K562 (cell line): ENCODE data around the gene RYR3. TPM values are rescaled to one million over a fixed set of nuclear protein-coding genes. Genes with fewer than 3 reads are reported as not detected.

Experiments
- ATAC-seq: fragments of 200-7000 bp; cut with Tn5 transposase; 3 replicates; pipeline ENCODE4 v1.9.1; 2020; ENCODE audit warnings: moderate library complexity
- BruUV-seq: library from RNA; stranded (reverse); fragments of 400-500 nt; replicated peaks from 2 replicates; lab custom pipeline; 2021; lab: Mats Ljungman, UMichigan
- CTCF ChIA-PET: fragments of 300-600 bp; formaldehyde crosslinking; extraction: SDS; loops from one replicate; lab custom pipeline; 2021; ENCODE audit warnings: low intra/inter-chr PET ratio; lab: Yijun Ruan, JAX
- POLR2A ChIA-PET: fragments of 300-600, 350-650 bp; sonication (Branson Sonifier 250); formaldehyde crosslinking; extraction: SDS; loops from one replicate; lab custom pipeline; 2021; ENCODE audit warnings: antibody characterized with exemption, inconsistent platforms; lab: Yijun Ruan, JAX
- DNase-seq, 4 experiments: peaks; one replicate each; pipeline versions ENCODE4 v3.0.0 to v3.0.0-alpha.2; 2011 to 2018; ENCODE audit warnings: low spot score in 3 of 4, mixed read lengths in 3 of 4; ENCODE audit errors: extremely low read depth in 1 of 4
- FAIRE-seq: peaks from 2 replicates; lab custom pipeline; 2011; peaks lifted over from hg19 to GRCh38; lab: Jason Lieb, UNC
- H2AFZ ChIP-seq: 2 replicates; pipeline ENCODE4 v1.6.0; 2011; ENCODE audit warnings: low read depth, low read length, control low read depth, inconsistent platforms
- H3K27ac ChIP-seq: fragments of 200-600 bp; 3 replicates; pipeline ENCODE4 v1.8.0; 2011; ENCODE audit warnings: low read depth, mild to moderate bottlenecking, control low read depth, inconsistent platforms, low read length, moderate library complexity, mixed read lengths; ENCODE audit errors: extremely low read depth
- H3K27me3 ChIP-seq, 2 experiments: fragments of 300-600 bp in 1 of 2; 2 replicates in 1 of 2; 3 replicates in 1 of 2; pipeline versions ENCODE4 v1.6.0 to v1.8.0; 2011; ENCODE audit warnings: inconsistent platforms in 2 of 2, low read length in 2 of 2, mild to moderate bottlenecking in 1 of 2, mixed read lengths in 1 of 2, moderate library complexity in 1 of 2; ENCODE audit not compliant: control insufficient read depth in 2 of 2, insufficient read depth in 2 of 2
- H3K36me3 ChIP-seq: fragments of 300-600 bp; 3 replicates; pipeline ENCODE4 v1.8.0; 2011; ENCODE audit warnings: mild to moderate bottlenecking, low read length, inconsistent platforms; ENCODE audit not compliant: control insufficient read depth, insufficient read depth
- H3K4me1 ChIP-seq, 2 experiments: fragments of 200-600 bp in 1 of 2; replicated peaks in 1 of 2; 2 replicates in 1 of 2; 3 replicates in 1 of 2; pipeline versions ENCODE4 v1.5.1 to v1.8.0; 2011; ENCODE audit warnings: inconsistent platforms in 2 of 2, low read length in 2 of 2, mild to moderate bottlenecking in 1 of 2, mixed read lengths in 1 of 2, moderate library complexity in 1 of 2; ENCODE audit not compliant: control insufficient read depth in 2 of 2, insufficient read depth in 2 of 2
- H3K4me2 ChIP-seq: 2 replicates; pipeline ENCODE4 v1.6.1; 2011; ENCODE audit warnings: low read length, control low read depth, inconsistent platforms, mixed read lengths; ENCODE audit not compliant: insufficient read depth
- H3K4me3 ChIP-seq: fragments of 200-600 bp; sonication (generic), shearing (Covaris generic); 2 replicates; pipeline ENCODE4 v1.5.1; 2016; ENCODE audit warnings: control low read depth, inconsistent platforms
- H3K79me2 ChIP-seq: fragments of 200-600 bp; 3 replicates; pipeline ENCODE4 v1.8.0; 2011; ENCODE audit warnings: low read length, inconsistent platforms; ENCODE audit not compliant: control insufficient read depth, insufficient read depth
- H3K9ac ChIP-seq, 2 experiments: 2 replicates each; pipeline versions ENCODE4 v1.6.0 to v1.6.1; 2011; ENCODE audit warnings: low read depth in 2 of 2, low read length in 2 of 2, control low read depth in 1 of 2, inconsistent platforms in 1 of 2, mild to moderate bottlenecking in 1 of 2, mixed read lengths in 1 of 2; ENCODE audit not compliant: insufficient read depth in 1 of 2
- H3K9me1 ChIP-seq: one replicate; pipeline ENCODE4 v1.6.0; 2011; ENCODE audit warnings: inconsistent platforms, mild to moderate bottlenecking, low read length, moderate library complexity; ENCODE audit not compliant: control insufficient read depth, insufficient read depth
- H3K9me3 ChIP-seq: replicated peaks from 2 replicates; pipeline ENCODE4 v1.5.1; 2011; ENCODE audit warnings: low read depth, low read length, inconsistent platforms; ENCODE audit not compliant: control insufficient read depth, insufficient read depth
- H4K20me1 ChIP-seq: replicated peaks from 2 replicates; pipeline ENCODE4 v1.6.1; 2011; ENCODE audit warnings: low read length, inconsistent platforms, mixed read lengths; ENCODE audit not compliant: control insufficient read depth, insufficient read depth
- CBFA2T3 ChIP-seq: fragments of 450-650 bp; IDR thresholded peaks from 2 replicates; pipeline ENCODE4 v1.6.1; 2017
- CHD4 ChIP-seq: fragments of 200-600 bp; sonication (generic); IDR thresholded peaks from 3 replicates; pipeline ENCODE4 v1.6.1; 2012; ENCODE audit warnings: low read depth, mild to moderate bottlenecking, mixed read lengths, low read length, inconsistent platforms; ENCODE audit not compliant: insufficient read depth, insufficient replicate concordance, poor library complexity, severe bottlenecking
- FIP1L1 ChIP-seq: fragments of 200-400 bp; formaldehyde crosslinking; IDR thresholded peaks from 2 replicates; pipeline ENCODE4 v1.6.1; 2018; ENCODE audit warnings: mild to moderate bottlenecking, low read depth, low read length; ENCODE audit not compliant: poor library complexity, severe bottlenecking
- HEY1 ChIP-seq: fragments of 250-450 bp; sonication (Bioruptor Pico); IDR thresholded peaks from 2 replicates; pipeline ENCODE4 v1.5.0; 2020; ENCODE audit warnings: mild to moderate bottlenecking, moderate library complexity, borderline replicate concordance
- RBM22 ChIP-seq: fragments of 200-400 bp; formaldehyde crosslinking; IDR thresholded peaks from 2 replicates; pipeline ENCODE4 v1.6.1; 2018; ENCODE audit warnings: low read length, low read depth; ENCODE audit not compliant: poor library complexity, severe bottlenecking
- TCF7 ChIP-seq: sonication (generic); IDR thresholded peaks from 2 replicates; pipeline ENCODE4 v1.6.1; 2016; ENCODE audit warnings: antibody characterized with exemption, borderline replicate concordance
- ZNF140 ChIP-seq: fragments of 250-450 bp; sonication (Bioruptor Pico); IDR thresholded peaks from 2 replicates; pipeline ENCODE4 v1.8.0; 2021; ENCODE audit warnings: moderate library complexity, mild to moderate bottlenecking, inconsistent platforms
- WGBS: fragments of 100-300 bp; shearing (Covaris generic); methylation state at CpG from one replicate; pipeline ENCODE4 v1.1.6; 2016; ENCODE audit warnings: low coverage, mixed read lengths; ENCODE audit not compliant: insufficient coverage; ENCODE audit errors: missing lambda C conversion rate; 5-methylcytosine and 5-hydroxymethylcytosine counted together
- in situ Hi-C: fragments of 300-500 bp; cut with MboI; formaldehyde crosslinking; loops from 4 replicates; pipeline ENCODE4 v1.15.0; 2018; ENCODE audit warnings: inconsistent platforms, mixed read lengths
- intact Hi-C: fragments of 100-400 bp; cut with micrococcal nuclease; formaldehyde crosslinking; loops from 2 replicates; pipeline ENCODE4 v1.14.2; 2022
- polyA plus RNA-seq, 8 experiments: library from polyadenylated mRNA; depleted of rRNA in 4 of 8; stranded (reverse) in 5 of 8; unstranded in 3 of 8; fragments of >200 nt; fragmentation: Nextera tagmentation in 2 of 8; fragmentation: Illumina TruSeq in 1 of 8; extraction: Ambion mirVana in 2 of 8; extraction: Trizol in 1 of 8; gene quantifications; 2 replicates each; pipeline versions ENCODE4 v1.2.1 to v1.2.3, GENCODE V29; 2011 to 2014; ENCODE audit warnings: inconsistent platforms in 1 of 8, missing spikeins in 1 of 8
- total RNA-seq, 7 experiments: library from RNA; depleted of rRNA in 6 of 7; stranded (reverse); fragments of >200 nt in 6 of 7; fragmentation: Illumina TruSeq in 2 of 7; extraction: Trizol in 2 of 7; gene quantifications; 2 replicates each; pipeline versions ENCODE4 v1.2.1 to v1.2.3, GENCODE V29; 2011 to 2021; ENCODE audit warnings: low replicate concordance in 1 of 7
- TF ChIP-seq, protein P1 (sequence below): fragments of 450-650 bp; formaldehyde crosslinking; IDR thresholded peaks from 2 replicates; pipeline ENCODE4 v1.4.0; 2020; ENCODE audit warnings: mild to moderate bottlenecking, moderate library complexity

RYR3 gene
- total and polyA plus RNA-seq, 9 of the 15 experiments (the other 6 are each of a cell fraction or from before 2014, with no cell fraction given) = 0.04 TPM; not detected in 8

DNA sequence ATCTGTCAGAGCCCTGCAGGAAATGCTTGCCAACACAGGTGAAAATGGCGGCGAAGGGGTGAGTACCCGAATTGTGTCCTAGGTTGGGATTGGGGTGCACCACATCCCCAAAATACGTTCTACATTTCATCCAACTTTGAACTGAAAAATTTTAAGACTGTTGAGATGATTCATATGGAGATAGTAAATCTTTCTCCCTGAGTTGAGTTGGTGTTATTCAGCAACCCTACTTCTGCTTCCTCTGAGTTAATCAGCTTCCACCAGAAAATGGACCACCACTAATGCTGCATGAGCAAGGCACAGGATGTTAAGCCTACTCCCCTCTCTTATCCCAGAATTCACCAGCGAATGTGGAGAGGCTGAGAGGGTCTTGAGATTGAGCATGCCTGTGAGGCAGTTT is 192.9 kb downstream of the RYR3 start (continued):
- TF ChIP-seq ZNF140 (CRISPR knock-in tag) (no peak), FIP1L1 (no peak), TCF7 (no peak)

DNA sequence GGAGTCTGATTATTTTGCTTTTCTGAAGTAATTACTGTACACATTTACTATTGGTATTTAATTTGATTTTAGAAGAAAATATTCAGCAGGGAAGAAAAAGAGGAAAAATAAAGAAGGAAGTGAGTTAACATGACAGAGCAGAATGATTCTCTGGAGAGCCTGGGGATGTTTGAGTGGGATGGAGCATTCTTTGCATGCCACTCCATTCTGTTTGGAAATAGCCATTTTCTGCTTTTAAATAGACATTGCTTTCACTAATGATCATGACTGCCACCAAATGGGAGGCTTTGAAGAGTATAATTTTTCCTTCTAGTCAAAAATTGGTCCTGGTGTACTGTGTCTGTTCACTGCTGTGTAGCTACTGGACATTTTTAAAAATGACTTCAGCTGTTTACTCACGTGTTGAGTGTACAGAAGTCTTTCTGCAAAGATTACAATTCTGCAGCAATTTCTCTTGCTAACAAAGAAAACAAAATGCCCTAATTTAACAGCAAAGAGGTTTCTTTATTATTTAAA is 196.1 kb downstream of the RYR3 start:
- H3K27ac ChIP-seq = no peak overlapping the region
- H3K4me2 ChIP-seq = no peak overlapping the region
- no peaks in the 10 kb centered on the region for H3K4me1 ChIP-seq
- no peak overlapping the region for H3K9ac ChIP-seq
- no peaks in the 10 kb centered on the region for H4K20me1 ChIP-seq
- in situ Hi-C loops = no loop called here
- BruUV-seq = no TSS peak
- ATAC-seq = no peak
- ChIA-PET CTCF (no interaction called here), POLR2A (no interaction called here)
- no peaks in the 10 kb centered on the region for H3K79me2 ChIP-seq
- H3K4me3 ChIP-seq = no peak overlapping the region
- no peaks in the 10 kb centered on the region for H3K9me3 ChIP-seq
- H3K27me3 ChIP-seq = no peaks in the 10 kb centered on the region; a peak in 2 of 5 replicates
- DNase-seq = no peak
- no peak for TF ChIP-seq CBFA2T3
- TF ChIP-seq CHD4 = no peak
- no peak for TF ChIP-seq HEY1 (CRISPR knock-in tag)
- TF ChIP-seq RBM22 = no peak
- TF ChIP-seq, protein P1, sequence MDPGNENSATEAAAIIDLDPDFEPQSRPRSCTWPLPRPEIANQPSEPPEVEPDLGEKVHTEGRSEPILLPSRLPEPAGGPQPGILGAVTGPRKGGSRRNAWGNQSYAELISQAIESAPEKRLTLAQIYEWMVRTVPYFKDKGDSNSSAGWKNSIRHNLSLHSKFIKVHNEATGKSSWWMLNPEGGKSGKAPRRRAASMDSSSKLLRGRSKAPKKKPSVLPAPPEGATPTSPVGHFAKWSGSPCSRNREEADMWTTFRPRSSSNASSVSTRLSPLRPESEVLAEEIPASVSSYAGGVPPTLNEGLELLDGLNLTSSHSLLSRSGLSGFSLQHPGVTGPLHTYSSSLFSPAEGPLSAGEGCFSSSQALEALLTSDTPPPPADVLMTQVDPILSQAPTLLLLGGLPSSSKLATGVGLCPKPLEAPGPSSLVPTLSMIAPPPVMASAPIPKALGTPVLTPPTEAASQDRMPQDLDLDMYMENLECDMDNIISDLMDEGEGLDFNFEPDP (CRISPR knock-in tag) = no peak
- TF ChIP-seq, all 486 proteins: peak for 0
- H2AFZ ChIP-seq = no peak overlapping the region
- H3K9me1 ChIP-seq = no peaks in the 10 kb centered on the region
- H3K36me3 ChIP-seq = no peaks in the 10 kb centered on the region
- 0% methylated on average over 1 of the region's 1 CpG for WGBS
- intact Hi-C loops = no loop called here
- FAIRE-seq = no peak
